GM12873 (cell line): ENCODE measurements around the gene KIF21A.

Experiments used
- TF ChIP-seq, protein P1 (sequence below): IDR thresholded peaks from 2 replicates; pipeline ENCODE4 v1.5.1; 2012; ENCODE audit warnings: low read depth, mild to moderate bottlenecking, moderate library complexity, low read length, control low read depth; ENCODE audit not compliant: insufficient read depth; ENCODE audit errors: missing control alignments

Gene KIF21A

DNA sequence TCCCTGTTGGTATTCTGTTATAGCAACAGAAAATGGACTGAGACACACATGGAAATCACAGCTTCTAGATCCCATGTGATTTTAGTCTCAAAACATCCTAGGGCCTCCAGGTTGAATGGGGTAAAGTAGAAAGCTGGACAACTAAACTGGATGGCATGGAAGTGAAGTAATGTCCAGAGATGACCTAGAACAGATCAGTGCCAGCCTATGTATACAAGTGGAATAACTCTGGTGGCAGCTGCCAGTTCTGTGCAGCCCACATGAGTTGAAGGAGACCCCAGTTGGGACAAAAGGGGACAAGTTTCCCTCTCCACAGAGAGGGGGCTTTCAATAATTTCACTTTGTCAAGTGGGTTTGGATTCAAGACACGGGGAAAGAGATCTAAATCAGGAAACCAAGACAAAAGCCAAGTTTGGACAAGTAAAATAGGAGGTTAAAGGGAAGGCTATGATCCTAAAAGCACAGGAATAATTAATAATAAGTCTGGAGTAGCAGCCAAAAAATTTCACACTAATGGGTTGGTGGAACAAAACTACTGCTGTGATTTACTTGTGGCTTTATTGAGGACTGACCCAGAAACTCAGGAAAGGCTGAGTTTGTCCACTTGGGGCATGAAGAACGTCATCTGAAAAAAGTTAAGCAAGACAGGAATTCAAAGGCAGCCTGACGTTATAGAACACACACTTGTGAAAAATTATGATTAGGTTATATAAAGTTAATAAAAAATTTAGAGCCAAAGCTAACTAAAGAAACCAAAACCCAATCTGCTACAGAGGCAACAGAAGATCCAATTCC, 11.7 kb downstream of the KIF21A start:
- TF ChIP-seq, protein P1, sequence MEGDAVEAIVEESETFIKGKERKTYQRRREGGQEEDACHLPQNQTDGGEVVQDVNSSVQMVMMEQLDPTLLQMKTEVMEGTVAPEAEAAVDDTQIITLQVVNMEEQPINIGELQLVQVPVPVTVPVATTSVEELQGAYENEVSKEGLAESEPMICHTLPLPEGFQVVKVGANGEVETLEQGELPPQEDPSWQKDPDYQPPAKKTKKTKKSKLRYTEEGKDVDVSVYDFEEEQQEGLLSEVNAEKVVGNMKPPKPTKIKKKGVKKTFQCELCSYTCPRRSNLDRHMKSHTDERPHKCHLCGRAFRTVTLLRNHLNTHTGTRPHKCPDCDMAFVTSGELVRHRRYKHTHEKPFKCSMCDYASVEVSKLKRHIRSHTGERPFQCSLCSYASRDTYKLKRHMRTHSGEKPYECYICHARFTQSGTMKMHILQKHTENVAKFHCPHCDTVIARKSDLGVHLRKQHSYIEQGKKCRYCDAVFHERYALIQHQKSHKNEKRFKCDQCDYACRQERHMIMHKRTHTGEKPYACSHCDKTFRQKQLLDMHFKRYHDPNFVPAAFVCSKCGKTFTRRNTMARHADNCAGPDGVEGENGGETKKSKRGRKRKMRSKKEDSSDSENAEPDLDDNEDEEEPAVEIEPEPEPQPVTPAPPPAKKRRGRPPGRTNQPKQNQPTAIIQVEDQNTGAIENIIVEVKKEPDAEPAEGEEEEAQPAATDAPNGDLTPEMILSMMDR: no peak

DNA sequence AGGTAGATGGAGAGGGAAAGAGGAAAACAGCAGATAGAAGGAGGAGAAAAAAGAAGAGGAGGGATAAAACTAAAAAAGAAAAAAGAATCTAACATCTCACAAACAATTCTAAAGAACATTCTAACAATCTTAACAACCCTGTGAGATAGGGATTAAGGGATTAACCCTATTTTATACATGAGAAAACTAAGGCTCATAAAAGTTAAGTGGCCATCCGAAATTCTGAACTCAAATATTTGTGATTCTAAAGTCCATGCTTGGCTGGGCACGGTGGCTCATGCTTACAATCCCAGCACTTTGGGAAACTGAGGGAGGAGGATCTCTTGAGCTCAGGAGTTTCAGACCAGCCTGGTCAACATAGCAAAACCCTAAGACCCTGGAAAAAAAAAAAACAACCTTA, 13.1 kb downstream of the KIF21A start:
- TF ChIP-seq, protein P1: no peak

DNA sequence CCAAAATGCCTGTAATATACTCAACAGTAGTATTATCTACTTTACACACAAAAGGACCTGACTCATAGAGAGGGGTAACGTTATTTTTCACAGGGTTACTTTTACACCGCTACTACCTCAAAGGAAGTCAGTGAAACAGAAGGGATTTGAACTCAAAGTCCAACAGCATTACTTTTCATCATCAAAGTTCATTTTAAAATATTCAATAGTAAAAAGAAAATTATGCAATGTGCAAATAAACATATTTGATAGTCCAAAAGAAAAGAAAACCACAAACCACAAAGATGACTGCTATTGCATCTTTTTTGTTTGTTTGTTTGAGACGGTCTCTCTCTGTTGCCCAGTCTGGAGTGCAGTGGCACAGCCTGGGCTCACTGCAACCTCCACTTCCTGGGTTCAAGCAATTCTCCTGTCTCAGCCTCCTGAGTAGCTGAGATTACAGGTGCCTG, 15.5 kb downstream of the KIF21A start:
- TF ChIP-seq, protein P1: no peak

DNA sequence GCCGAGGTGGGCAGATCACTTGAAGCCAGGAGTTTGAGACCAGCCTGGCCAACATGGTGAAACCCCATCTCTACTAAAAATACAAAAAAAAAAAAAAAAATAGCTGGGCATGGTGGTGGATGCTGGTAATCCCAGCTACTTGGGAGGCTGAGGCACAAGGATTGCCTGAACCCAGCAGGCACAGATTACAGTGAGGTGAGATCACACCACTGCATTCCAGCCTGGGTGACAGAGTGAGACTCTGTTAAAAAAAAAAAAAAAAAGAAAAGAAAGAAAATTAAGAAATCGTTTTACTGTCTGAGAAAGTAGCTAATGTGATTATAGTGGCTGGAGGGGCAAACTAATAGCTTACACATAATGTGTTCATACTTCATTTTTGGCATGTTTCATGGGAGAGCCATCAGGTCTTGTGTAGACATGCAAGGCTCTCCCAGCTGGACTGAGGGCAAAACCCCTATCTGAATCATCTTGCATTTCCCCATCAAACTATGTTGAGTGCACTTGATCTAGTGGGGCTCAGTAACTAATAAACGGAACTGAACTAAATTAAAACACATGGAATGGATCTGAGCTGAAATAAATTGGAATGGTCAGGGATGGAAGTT, 16.2 kb downstream of the KIF21A start:
- TF ChIP-seq, protein P1: no peak

DNA sequence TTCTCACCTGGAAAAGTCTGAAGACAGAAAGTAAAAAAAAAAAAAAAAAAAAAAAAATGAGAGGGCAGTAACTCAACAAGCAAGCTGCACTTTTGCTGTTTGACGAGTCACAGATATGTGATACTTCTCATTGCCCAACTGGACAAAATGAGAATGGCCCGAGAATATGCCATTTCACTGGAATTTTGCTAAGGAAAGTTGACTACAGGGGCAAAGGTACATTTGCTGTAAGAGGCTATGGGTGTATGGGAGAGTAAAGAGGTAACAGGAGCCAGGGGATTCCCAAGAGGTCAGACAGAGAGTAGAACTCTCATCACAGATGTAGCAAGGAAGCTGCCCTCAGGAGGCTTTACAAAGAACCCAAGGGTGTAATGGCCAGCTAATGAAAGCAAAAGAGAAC, 22.9 kb downstream of the KIF21A start:
- TF ChIP-seq, protein P1: no peak

DNA sequence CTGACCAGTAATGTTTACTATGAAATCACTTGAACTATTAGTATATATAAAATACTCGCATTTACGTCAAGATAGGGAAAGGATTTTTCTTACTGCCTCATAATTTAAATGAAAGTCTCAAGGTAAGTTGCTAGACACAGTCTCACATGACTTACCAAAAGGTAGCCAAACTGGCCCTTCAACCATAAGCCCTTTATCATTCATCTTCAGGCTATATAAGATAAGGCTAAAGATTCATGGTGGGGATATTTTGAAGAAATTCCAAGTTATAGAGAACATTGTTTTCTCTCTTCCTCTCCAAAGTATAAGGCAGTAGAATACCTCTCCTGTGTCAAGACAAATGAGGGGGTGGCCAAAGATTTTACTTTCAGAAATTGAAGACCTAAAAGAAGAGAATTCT, 23.4 kb downstream of the KIF21A start:
- TF ChIP-seq, protein P1: no peak

DNA sequence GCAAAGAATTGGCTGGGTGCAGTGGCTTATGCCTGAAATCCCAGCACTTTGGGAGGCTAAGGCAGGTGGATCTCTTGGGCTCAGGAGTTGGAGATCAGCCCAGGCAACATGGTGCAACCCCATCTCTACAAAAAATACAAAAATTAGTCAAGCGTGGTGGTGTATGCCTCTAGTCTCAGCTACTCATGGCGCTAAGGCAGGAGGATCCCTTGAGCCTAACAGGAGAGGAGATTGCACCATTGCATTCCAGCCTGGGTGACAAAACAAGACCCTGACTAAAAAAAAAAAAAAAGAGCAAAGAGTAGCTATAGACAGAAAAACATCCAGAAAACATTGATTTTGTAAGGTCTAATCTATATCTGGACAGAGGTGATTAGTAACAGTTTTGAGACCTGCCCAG, 25.0 kb downstream of the KIF21A start:
- TF ChIP-seq, protein P1: no peak
